ENCODE results near the gene CLEC17A.
"Not testable (repeated sequence)": the region's sequence is repeated elsewhere in the genome, so short reads cannot be mapped to it uniquely, and the experiment has no call there.

CLEC17A gene

GRCh38 chr19:14570864-14571527 is 11.9 kb upstream of the CLEC17A start:
- Histone ChIP-seq H3K36me3 (ENCODE audit: control insufficient read depth in 1 of 2, insufficient read depth in 2 of 2, low read length in 2 of 2) (peaks cover 0 to 6% of the 10 kb centered on the region in 2 donors), H3K4me3 (ENCODE audit: low read depth in 1 of 2, low read length in 2 of 2) (peak overlapping the region; percentile 93 to 100), H3K27me3 (ENCODE audit: low read depth, low read length) (no peaks in the 10 kb centered on the region), H3K9me3 (ENCODE audit: control insufficient read depth in 1 of 2, low read length in 2 of 2) (no peaks in the 10 kb centered on the region), H3K4me1 (ENCODE audit: control insufficient read depth in 1 of 2, insufficient read depth in 2 of 2, low read length in 2 of 2) (peaks cover 9 to 25% of the 10 kb centered on the region in 2 donors), H3K27ac (ENCODE audit: low read length) (no peak overlapping the region)

- Histone ChIP-seq H3K36me3 (ENCODE audit: control insufficient read depth in 1 of 2, insufficient read depth in 2 of 2, low read length in 2 of 2) (peaks cover 0 to 6% of the 10 kb centered on the region in 2 donors), H3K27ac (ENCODE audit: low read length) (no peak within 1 kb of the TSS), H3K27me3 (ENCODE audit: low read depth, low read length) (no peaks in the 10 kb centered on the region), H3K9me3 (ENCODE audit: control insufficient read depth in 1 of 2, low read length in 2 of 2) (no peaks in the 10 kb centered on the region), H3K4me1 (ENCODE audit: control insufficient read depth in 1 of 2, insufficient read depth in 2 of 2, low read length in 2 of 2) (peaks cover 9 to 25% of the 10 kb centered on the region in 2 donors), H3K4me3 (ENCODE audit: low read depth in 1 of 2, low read length in 2 of 2) (peak within 1 kb of the TSS; percentile 93 to 100)
Observed at GRCh38 chr19:14571695-14572490, 11.0 kb upstream of the CLEC17A start, which contains the start of gene NDUFB7. NDUFB7 (minus strand) TSS chr19:14572066; CDS start chr19:14572000, 66 bp downstream.

DNA sequence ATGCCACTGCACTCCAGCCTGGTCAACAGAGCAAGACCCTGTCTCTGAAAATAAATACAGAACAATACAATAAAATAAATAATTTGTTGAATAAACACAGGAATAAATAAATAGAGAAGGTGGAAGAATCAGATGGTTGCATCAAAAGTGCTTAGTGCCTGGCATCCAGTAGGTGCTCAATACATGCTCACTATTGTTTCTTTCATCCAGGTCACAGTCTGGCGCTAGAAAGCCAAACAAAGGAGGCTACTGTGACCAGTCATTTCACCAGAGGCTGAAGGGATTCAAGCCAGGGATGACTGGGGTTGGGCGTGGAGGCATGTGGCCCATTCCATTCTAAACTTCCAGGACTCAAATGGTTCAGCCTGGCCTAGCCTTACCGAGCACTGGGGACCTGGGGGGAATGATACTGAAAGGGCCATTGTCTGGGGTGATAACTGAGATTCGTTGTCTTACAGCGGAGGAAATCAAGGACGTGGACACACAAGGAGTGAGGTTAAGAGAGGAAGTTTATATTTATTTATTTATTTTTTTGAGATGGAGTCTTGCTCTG is 7.4 kb upstream of the CLEC17A start:
- Histone ChIP-seq H3K27ac (ENCODE audit: low read length) (no peak overlapping the region), H3K9me3 (ENCODE audit: control insufficient read depth in 1 of 2, low read length in 2 of 2) (no peaks in the 10 kb centered on the region), H3K27me3 (ENCODE audit: low read depth, low read length) (no peaks in the 10 kb centered on the region), H3K4me3 (ENCODE audit: low read depth in 1 of 2, low read length in 2 of 2) (no peak overlapping the region), H3K4me1 (ENCODE audit: control insufficient read depth in 1 of 2, insufficient read depth in 2 of 2, low read length in 2 of 2) (peaks cover 9% of the 10 kb centered on the region in 2 donors), H3K36me3 (ENCODE audit: control insufficient read depth in 1 of 2, insufficient read depth in 2 of 2, low read length in 2 of 2) (no peaks in the 10 kb centered on the region)

DNA sequence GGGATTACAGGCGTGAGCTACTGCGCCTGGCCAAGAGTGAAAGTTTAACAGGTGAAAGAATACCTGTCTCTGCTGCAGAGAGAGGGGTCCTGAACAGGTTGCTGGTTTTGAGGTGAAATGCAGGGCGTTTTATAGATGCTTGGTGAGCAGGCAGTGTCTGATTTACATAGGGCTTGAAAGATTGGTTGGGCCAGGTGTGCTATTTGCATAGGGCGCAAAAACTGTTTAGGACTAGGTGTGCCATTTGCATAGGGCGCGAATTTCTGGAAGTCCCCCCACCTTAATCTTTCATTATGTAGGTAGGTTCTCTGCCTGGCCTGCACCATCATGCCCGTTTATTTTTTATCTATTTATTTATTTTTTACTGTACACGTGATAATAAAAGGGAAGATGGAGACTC is 6.5 kb upstream of the CLEC17A start:
- no peak overlapping the region for H3K27ac ChIP-seq (ENCODE audit: low read length)
- no peaks in the 10 kb centered on the region for H3K36me3 ChIP-seq (ENCODE audit: control insufficient read depth in 1 of 2, insufficient read depth in 2 of 2, low read length in 2 of 2)
- H3K9me3 ChIP-seq (ENCODE audit: control insufficient read depth in 1 of 2, low read length in 2 of 2) = no peaks in the 10 kb centered on the region
- no peak overlapping the region for H3K4me3 ChIP-seq (ENCODE audit: low read depth in 1 of 2, low read length in 2 of 2)
- no peaks in the 10 kb centered on the region for H3K27me3 ChIP-seq (ENCODE audit: low read depth, low read length)
- peaks cover 0 to 3% of the 10 kb centered on the region in 2 donors for H3K4me1 ChIP-seq (ENCODE audit: control insufficient read depth in 1 of 2, insufficient read depth in 2 of 2, low read length in 2 of 2)

DNA sequence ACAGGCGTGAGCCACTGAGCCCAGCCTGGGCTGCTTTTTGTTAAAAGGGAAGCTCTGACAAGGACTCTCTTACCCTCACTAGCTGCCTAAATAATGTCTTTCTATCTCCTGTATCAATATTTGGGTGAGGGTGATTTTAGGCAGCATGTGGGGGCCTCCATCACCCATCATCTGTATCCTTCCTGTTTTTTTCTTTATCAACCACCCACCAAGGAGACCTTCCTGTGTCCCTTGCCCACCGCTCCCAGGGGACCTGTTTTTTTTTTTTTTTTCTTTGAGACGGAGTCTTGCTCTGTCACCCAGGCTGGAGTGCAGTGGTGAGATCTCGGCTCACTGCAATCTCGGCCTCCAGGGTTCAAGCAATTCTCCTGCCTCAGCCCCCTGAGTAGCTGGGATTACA is 5.6 kb upstream of the CLEC17A start:
- H3K27me3 ChIP-seq (ENCODE audit: low read depth, low read length) = no peaks in the 10 kb centered on the region
- H3K9me3 ChIP-seq (ENCODE audit: control insufficient read depth in 1 of 2, low read length in 2 of 2) = no peaks in the 10 kb centered on the region
- no peak overlapping the region for H3K27ac ChIP-seq (ENCODE audit: low read length)
- no peaks in the 10 kb centered on the region for H3K36me3 ChIP-seq (ENCODE audit: control insufficient read depth in 1 of 2, insufficient read depth in 2 of 2, low read length in 2 of 2)
- H3K4me1 ChIP-seq (ENCODE audit: control insufficient read depth in 1 of 2, insufficient read depth in 2 of 2, low read length in 2 of 2) = no peaks in the 10 kb centered on the region
- H3K4me3 ChIP-seq (ENCODE audit: low read depth in 1 of 2, low read length in 2 of 2) = no peak overlapping the region

GRCh38 chr19:14577885-14578427 is 4.9 kb upstream of the CLEC17A start:
- H3K4me1 ChIP-seq (ENCODE audit: control insufficient read depth in 1 of 2, insufficient read depth in 2 of 2, low read length in 2 of 2) = no peaks in the 10 kb centered on the region
- no peak overlapping the region for H3K27ac ChIP-seq (ENCODE audit: low read length)
- no peak overlapping the region for H3K4me3 ChIP-seq (ENCODE audit: low read depth in 1 of 2, low read length in 2 of 2)
- no peaks in the 10 kb centered on the region for H3K27me3 ChIP-seq (ENCODE audit: low read depth, low read length)
- H3K36me3 ChIP-seq (ENCODE audit: control insufficient read depth in 1 of 2, insufficient read depth in 2 of 2, low read length in 2 of 2) = no peaks in the 10 kb centered on the region
- no peaks in the 10 kb centered on the region for H3K9me3 ChIP-seq (ENCODE audit: control insufficient read depth in 1 of 2, low read length in 2 of 2)

- no peaks in the 10 kb centered on the region for H3K36me3 ChIP-seq (ENCODE audit: control insufficient read depth in 1 of 2, insufficient read depth in 2 of 2, low read length in 2 of 2)
- no peak overlapping the region for H3K4me3 ChIP-seq (ENCODE audit: low read depth in 1 of 2, low read length in 2 of 2)
- H3K4me1 ChIP-seq (ENCODE audit: control insufficient read depth in 1 of 2, insufficient read depth in 2 of 2, low read length in 2 of 2) = no peaks in the 10 kb centered on the region
- H3K27ac ChIP-seq (ENCODE audit: low read length) = no peak overlapping the region
- H3K27me3 ChIP-seq (ENCODE audit: low read depth, low read length) = no peaks in the 10 kb centered on the region
- no peaks in the 10 kb centered on the region for H3K9me3 ChIP-seq (ENCODE audit: control insufficient read depth in 1 of 2, low read length in 2 of 2)
Observed at GRCh38 chr19:14580623-14581237, 2.2 kb upstream of the CLEC17A start.

DNA sequence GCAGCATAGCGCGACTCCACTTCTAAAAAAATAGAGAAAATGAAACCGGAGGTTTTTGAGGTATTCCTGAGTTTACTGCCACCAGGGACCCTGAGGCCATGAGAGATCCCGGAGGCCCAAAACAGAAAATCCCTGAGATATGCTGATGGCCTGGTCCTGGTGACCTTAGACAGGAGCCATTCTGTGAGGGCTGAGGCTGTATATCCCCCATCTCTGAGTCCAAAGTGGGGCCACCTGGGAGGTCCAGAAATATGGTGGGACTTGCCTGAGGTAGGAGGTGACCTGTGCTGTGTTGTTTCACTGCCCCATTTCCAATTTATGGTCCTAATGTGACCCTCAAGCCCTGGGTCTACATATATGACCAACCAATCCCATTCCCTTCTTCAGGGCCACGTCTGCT is 1.5 kb downstream of the CLEC17A start:
- H3K9me3 ChIP-seq (ENCODE audit: control insufficient read depth in 1 of 2, low read length in 2 of 2); H3K36me3 ChIP-seq (ENCODE audit: control insufficient read depth in 1 of 2, insufficient read depth in 2 of 2, low read length in 2 of 2); H3K27me3 ChIP-seq (ENCODE audit: low read depth, low read length); H3K27ac ChIP-seq (ENCODE audit: low read length); H3K4me1 ChIP-seq (ENCODE audit: control insufficient read depth in 1 of 2, insufficient read depth in 2 of 2, low read length in 2 of 2); H3K4me3 ChIP-seq (ENCODE audit: low read depth in 1 of 2, low read length in 2 of 2): not testable (repeated sequence)

DNA sequence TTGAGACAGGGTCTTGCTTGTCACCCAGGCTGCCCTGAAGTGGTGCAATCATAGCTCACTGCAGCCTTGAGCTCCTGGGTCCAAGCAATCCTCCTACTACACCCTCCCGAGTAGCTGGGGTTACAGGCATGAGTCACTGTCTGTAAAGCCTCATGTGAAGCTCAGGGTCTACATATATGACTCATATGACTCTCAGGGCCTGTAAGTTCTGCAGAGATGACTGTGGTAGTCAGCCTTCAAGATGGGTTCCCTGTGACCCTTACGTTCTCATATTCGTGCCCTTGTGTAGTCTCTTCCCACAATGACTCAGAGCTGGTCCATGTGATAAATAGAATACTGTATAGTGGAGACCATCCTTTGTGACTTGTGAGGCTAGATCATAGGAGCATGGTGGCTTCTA is 2.3 kb downstream of the CLEC17A start:
- H3K27me3 ChIP-seq (ENCODE audit: low read depth, low read length); H3K4me1 ChIP-seq (ENCODE audit: control insufficient read depth in 1 of 2, insufficient read depth in 2 of 2, low read length in 2 of 2); H3K27ac ChIP-seq (ENCODE audit: low read length); H3K9me3 ChIP-seq (ENCODE audit: control insufficient read depth in 1 of 2, low read length in 2 of 2); H3K36me3 ChIP-seq (ENCODE audit: control insufficient read depth in 1 of 2, insufficient read depth in 2 of 2, low read length in 2 of 2); H3K4me3 ChIP-seq (ENCODE audit: low read depth in 1 of 2, low read length in 2 of 2): not testable (repeated sequence)

DNA sequence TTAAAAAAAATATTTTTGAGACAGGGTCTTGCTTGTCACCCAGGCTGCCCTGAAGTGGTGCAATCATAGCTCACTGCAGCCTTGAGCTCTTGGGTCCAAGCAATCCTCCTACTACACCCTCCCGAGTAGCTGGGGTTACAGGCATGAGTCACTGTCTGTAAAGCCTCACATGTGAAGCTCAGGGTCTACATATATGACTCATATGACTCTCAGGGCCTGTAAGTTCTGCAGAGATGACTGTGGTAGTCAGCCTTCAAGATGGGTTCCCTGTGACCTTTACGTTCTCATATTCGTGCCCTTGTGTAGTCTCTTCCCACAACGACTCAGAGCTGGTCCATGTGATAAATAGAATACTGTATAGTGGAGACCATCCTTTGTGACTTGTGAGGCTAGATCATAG is 6.5 kb downstream of the CLEC17A start:
- not testable (repeated sequence) for H3K4me1 ChIP-seq (ENCODE audit: control insufficient read depth in 1 of 2, insufficient read depth in 2 of 2, low read length in 2 of 2); H3K27ac ChIP-seq (ENCODE audit: low read length); H3K36me3 ChIP-seq (ENCODE audit: control insufficient read depth in 1 of 2, insufficient read depth in 2 of 2, low read length in 2 of 2); H3K4me3 ChIP-seq (ENCODE audit: low read depth in 1 of 2, low read length in 2 of 2); H3K9me3 ChIP-seq (ENCODE audit: control insufficient read depth in 1 of 2, low read length in 2 of 2); H3K27me3 ChIP-seq (ENCODE audit: low read depth, low read length)

GRCh38 chr19:14595558-14595957 is 12.7 kb downstream of the CLEC17A start:
- Histone ChIP-seq H3K9me3 (ENCODE audit: control insufficient read depth in 1 of 2, low read length in 2 of 2) (no peaks in the 10 kb centered on the region), H3K36me3 (ENCODE audit: control insufficient read depth in 1 of 2, insufficient read depth in 2 of 2, low read length in 2 of 2) (no peaks in the 10 kb centered on the region), H3K4me3 (ENCODE audit: low read depth in 1 of 2, low read length in 2 of 2) (no peak overlapping the region)

More at GRCh38 chr19:14595558-14595957, 12.7 kb downstream of the CLEC17A start:
- no peaks in the 10 kb centered on the region for H3K4me1 ChIP-seq (ENCODE audit: control insufficient read depth in 1 of 2, insufficient read depth in 2 of 2, low read length in 2 of 2)
- no peaks in the 10 kb centered on the region for H3K27me3 ChIP-seq (ENCODE audit: low read depth, low read length)
- no peak overlapping the region for H3K27ac ChIP-seq (ENCODE audit: low read length)

All from muscle layer of duodenum (tissue), 2 donors.